ENCODE results near the gene TGFB3. TPM values are rescaled to one million over a fixed set of nuclear protein-coding genes. Genes with fewer than 3 reads are reported as not detected.

TGFB3 gene
- total RNA-seq, 1 experiment from 2014 or later = 12.8 TPM

DNA sequence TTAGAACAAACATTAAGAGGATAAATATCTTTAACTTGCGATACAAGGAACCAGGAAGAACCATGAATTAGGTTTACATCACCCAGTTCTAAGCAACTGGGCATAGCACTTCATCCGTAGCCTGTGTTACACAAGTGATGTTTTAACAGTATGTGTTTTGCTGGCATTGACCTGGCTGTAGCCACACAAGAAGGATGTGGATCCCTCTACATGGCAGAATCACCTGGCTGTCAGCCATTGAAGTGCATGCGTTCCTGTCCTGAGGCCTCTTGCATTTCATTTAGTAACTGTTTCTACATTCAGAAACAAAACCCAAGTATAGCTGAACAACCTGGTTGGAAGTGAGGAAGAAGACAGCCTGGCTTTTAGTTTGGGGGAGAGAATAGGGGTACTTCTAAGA lies 72.2 kb downstream of the TGFB3 start:
- no peaks in the 10 kb centered on the region for H3K9me3 ChIP-seq (ENCODE audit: low read depth, low read length, poor library complexity, severe bottlenecking)
- H3K4me3 ChIP-seq (ENCODE audit: low read depth, low read length, poor library complexity, severe bottlenecking) = no peak overlapping the region
- CTCF ChIA-PET = no interaction called here
- TF ChIP-seq CTCF (conservative IDR thresholded peaks at IDR 0.05; ENCODE audit: low read depth, low read length) = no peak
- TF ChIP-seq EZH2 (IDR thresholded peaks at IDR 0.05; ENCODE audit: borderline replicate concordance, low read depth, low read length, poor library complexity, severe bottlenecking) = no peak
- peaks cover 10% of the 10 kb centered on the region for H3K4me1 ChIP-seq (ENCODE audit: insufficient read depth, low read length, poor library complexity, severe bottlenecking)
- DNase-seq (ENCODE audit: low spot score) = no peak
- H3K27ac ChIP-seq (ENCODE audit: low read depth, low read length, poor library complexity, severe bottlenecking) = no peak overlapping the region
- BruUV-seq (replicated peaks) = no TSS peak
- POLR2A ChIA-PET (ENCODE audit: low non-redundant PET) = no interaction called here
- intact Hi-C loops (cut with micrococcal nuclease; ENCODE audit: unreplicated experiment) = loop anchor here (5.0 kb wide), 1 partner anchor 73 kb away; the partner anchor contains the start of gene TGFB3
- H3K27me3 ChIP-seq (replicated peaks; ENCODE audit: insufficient read depth, low read depth, low read length, poor library complexity) = no peaks in the 10 kb centered on the region
- no peaks in the 10 kb centered on the region for H3K36me3 ChIP-seq (ENCODE audit: insufficient read depth, low read length, poor library complexity, severe bottlenecking)

Other genes with a start within 250 kb of the TGFB3 start
- 20.3 and 31.1 TPM in 2 replicates for gene IFT43, start 3.8 kb upstream of the TGFB3 start, total RNA-seq (2021)
- 60.3 and 63.2 TPM in 2 replicates for gene GPATCH2L, start 169.9 kb upstream of the TGFB3 start, total RNA-seq (2021)